Epithelial cell of esophagus (primary cell): ENCODE data around the gene RNF121.

Experiments
- DNase-seq: peaks from one replicate; pipeline ENCODE4 v3.0.0; 2010; ENCODE audit warnings: low read depth
- H3K4me3 ChIP-seq: 2 replicates; pipeline ENCODE4 v1.5.1; 2011; ENCODE audit warnings: mild to moderate bottlenecking, low read length, control low read depth
- CTCF ChIP-seq: IDR thresholded peaks from 2 replicates; pipeline ENCODE4 v1.5.1; 2011; ENCODE audit warnings: low read depth, mild to moderate bottlenecking, low read length, control low read depth, inconsistent platforms; ENCODE audit not compliant: insufficient read depth; ENCODE audit errors: missing control alignments

Gene RNF121

GRCh38 chr11:71940561-71941219 lies 11.8 kb downstream of the RNF121 start:
- DNase-seq: no peak
- TF ChIP-seq CTCF: no peak
- no peak overlapping the region for H3K4me3 ChIP-seq

- no peak for TF ChIP-seq CTCF
- no peak overlapping the region for H3K4me3 ChIP-seq
- DNase-seq: peak; percentile 83
Measured at GRCh38 chr11:71946144-71946571, 17.3 kb downstream of the RNF121 start.

GRCh38 chr11:71947498-71947897 lies 18.7 kb downstream of the RNF121 start:
- peak; percentile 51 for DNase-seq
- TF ChIP-seq CTCF: no peak
- no peak overlapping the region for H3K4me3 ChIP-seq

- no peak for DNase-seq
- H3K4me3 ChIP-seq: no peak overlapping the region
- no peak for TF ChIP-seq CTCF
Measured at GRCh38 chr11:71948314-71949027, 19.6 kb downstream of the RNF121 start.

- H3K4me3 ChIP-seq: no peak overlapping the region
- no peak for TF ChIP-seq CTCF
- no peak for DNase-seq
Measured at GRCh38 chr11:71949034-71949433, 20.2 kb downstream of the RNF121 start.

GRCh38 chr11:71951741-71952310 lies 23.0 kb downstream of the RNF121 start:
- no peak for TF ChIP-seq CTCF
- no peak overlapping the region for H3K4me3 ChIP-seq
- no peak for DNase-seq
